GM12865 (cell line): ENCODE measurements around the gene MCM7.

Experiments used
- DNase-seq: peaks from one replicate; pipeline ENCODE4 v3.0.0; 2010; ENCODE audit warnings: low read depth
- H3K4me3 ChIP-seq: 2 replicates; pipeline ENCODE4 v1.5.1; 2011; ENCODE audit warnings: mild to moderate bottlenecking, low read depth, low read length, control low read depth
- CTCF ChIP-seq: IDR thresholded peaks from 2 replicates; pipeline ENCODE4 v1.5.1; 2011; ENCODE audit warnings: low read length, control low read depth, low read depth, inconsistent platforms; ENCODE audit not compliant: insufficient read depth; ENCODE audit errors: missing control alignments

The MCM7 gene

GRCh38 chr7:100048680-100049079 is 52.5 kb downstream of the MCM7 start:
- no peak overlapping the region for H3K4me3 ChIP-seq
- no peak for DNase-seq
- no peak for TF ChIP-seq CTCF

GRCh38 chr7:100044718-100045117 is 56.5 kb downstream of the MCM7 start:
- no peak overlapping the region for H3K4me3 ChIP-seq
- peak; percentile 14 for TF ChIP-seq CTCF
- DNase-seq: peak; percentile 64
